Esophagus squamous epithelium (tissue), 5 donors: ENCODE results near the gene SLC25A2. TPM values are rescaled to one million over a fixed set of nuclear protein-coding genes. Genes with fewer than 3 reads are reported as not detected.
A peak's percentile ranks its signal among the peaks of the same experiment; 100 is the strongest.
"Not testable (repeated sequence)": the region's sequence is repeated elsewhere in the genome, so short reads cannot be mapped to it uniquely, and the experiment has no call there.

ENCODE experiments used
- DNase-seq: peaks from one replicate; lab custom pipeline; 2025; lab: John Stamatoyannopoulos, UW
- H3K27ac ChIP-seq, 4 donors: fragments of 200-600 bp; sonication (generic); one replicate each; pipeline ENCODE4 v1.5.1; 2016 to 2019; ENCODE audit warnings: mild to moderate bottlenecking in 1 of 4
- H3K27me3 ChIP-seq, 4 donors: fragments of 200-600 bp; sonication (generic); 1 replicate in 3 of 4; 2 replicates in 1 of 4; pipeline versions ENCODE4 v1.5.1 to v1.6.0; 2017 to 2021; ENCODE audit warnings: antibody characterized with exemption in 1 of 4
- H3K36me3 ChIP-seq, 3 donors: fragments of 200-600 bp; sonication (generic); one replicate each; pipeline ENCODE4 v1.5.1; 2016 to 2019
- H3K4me1 ChIP-seq, 3 donors: fragments of 200-600 bp; sonication (generic); one replicate each; pipeline ENCODE4 v1.5.1; 2017 to 2019
- H3K4me3 ChIP-seq, 4 donors: fragments of 200-600 bp; sonication (generic); 1 replicate in 3 of 4; 2 replicates in 1 of 4; pipeline ENCODE4 v1.5.1; 2016 to 2019; ENCODE audit warnings: mild to moderate bottlenecking in 2 of 4, moderate library complexity in 1 of 4
- H3K9me3 ChIP-seq, 3 donors: fragments of 200-600 bp; sonication (generic); one replicate each; pipeline ENCODE4 v1.5.1; 2016 to 2019
- POLR2A ChIP-seq, 4 donors: fragments of 450-650 bp; IDR thresholded peaks; one replicate each; pipeline ENCODE4 v1.6.1; 2017; ENCODE audit warnings: antibody characterized with exemption in 4 of 4, mild to moderate bottlenecking in 4 of 4, moderate library complexity in 3 of 4
- WGBS, 2 donors: methylation state at CpG; one replicate each; pipeline ENCODE4 v1.1.5; 2018; 5-methylcytosine and 5-hydroxymethylcytosine counted together
- intact Hi-C: fragments of 100-400 bp; cut with DNase I; formaldehyde crosslinking; loops from one replicate; pipeline ENCODE4 v1.15.0; 2022
- total RNA-seq, 4 donors: library from RNA; depleted of rRNA; stranded (reverse); fragments of >200 nt; gene quantifications; one replicate each; pipeline ENCODE4 v1.1.0, GENCODE V29; 2016
- TF ChIP-seq, protein P1 (sequence below), 6 experiments: fragments of 450-650 bp in 4 of 6; fragments of 200-600 bp in 2 of 6; sonication (generic) in 2 of 6; IDR thresholded peaks; one replicate each; pipeline ENCODE4 v1.5.1; 2016 to 2019; ENCODE audit warnings: antibody characterized with exemption in 6 of 6, mild to moderate bottlenecking in 4 of 6, moderate library complexity in 4 of 6
- donor health status: DM: yes; HTN: yes; CAD: no.

The SLC25A2 gene
- total RNA-seq, 4 donors from 2014 or later = 0.29 to 2.2 (median 0.87) TPM

DNA sequence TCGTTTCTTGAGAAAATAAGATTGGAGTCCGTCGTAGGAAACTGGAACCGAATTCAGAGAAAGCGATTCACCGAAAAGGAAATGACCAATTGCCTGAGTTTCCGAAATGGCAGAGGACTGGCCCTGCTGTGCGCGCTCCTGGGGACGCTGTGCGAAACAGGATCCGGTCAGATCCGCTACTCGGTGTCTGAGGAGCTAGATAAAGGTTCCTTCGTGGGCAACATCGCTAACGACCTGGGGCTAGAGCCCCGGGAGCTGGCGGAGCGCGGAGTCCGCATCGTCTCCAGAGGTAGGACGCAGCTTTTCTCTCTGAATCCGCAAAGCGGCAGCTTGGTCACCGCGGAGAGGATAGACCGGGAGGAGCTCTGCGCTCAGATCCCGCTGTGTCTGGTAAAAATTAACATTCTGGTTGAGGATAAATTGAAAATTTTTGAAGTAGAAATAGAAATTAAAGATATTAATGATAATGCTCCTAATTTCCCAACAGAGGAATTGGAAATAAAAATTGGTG, 40.2 kb upstream of the SLC25A2 start:
- peaks cover 0 to 63% (median 0%) of the 10 kb centered on the region in 4 donors for H3K27me3 ChIP-seq
- no peak overlapping the region for H3K27ac ChIP-seq
- peak overlapping the region in 2 of 4 donors; percentile 17 to 31 for H3K4me3 ChIP-seq
- H3K4me1 ChIP-seq = peaks cover 0 to 1% (median 0%) of the 10 kb centered on the region in 3 donors
- no peak for DNase-seq
- no peaks in the 10 kb centered on the region for H3K36me3 ChIP-seq
- H3K9me3 ChIP-seq = peaks cover 0 to 94% (median 55%) of the 10 kb centered on the region in 3 donors
- 35 to 48% methylated on average over 27 to 28 of the region's 31 CpGs for WGBS, 2 donors
- intact Hi-C loops = no loop called here
- TF ChIP-seq POLR2A (IDR thresholded peaks at IDR 0.05) = no peak
- TF ChIP-seq, protein P1, sequence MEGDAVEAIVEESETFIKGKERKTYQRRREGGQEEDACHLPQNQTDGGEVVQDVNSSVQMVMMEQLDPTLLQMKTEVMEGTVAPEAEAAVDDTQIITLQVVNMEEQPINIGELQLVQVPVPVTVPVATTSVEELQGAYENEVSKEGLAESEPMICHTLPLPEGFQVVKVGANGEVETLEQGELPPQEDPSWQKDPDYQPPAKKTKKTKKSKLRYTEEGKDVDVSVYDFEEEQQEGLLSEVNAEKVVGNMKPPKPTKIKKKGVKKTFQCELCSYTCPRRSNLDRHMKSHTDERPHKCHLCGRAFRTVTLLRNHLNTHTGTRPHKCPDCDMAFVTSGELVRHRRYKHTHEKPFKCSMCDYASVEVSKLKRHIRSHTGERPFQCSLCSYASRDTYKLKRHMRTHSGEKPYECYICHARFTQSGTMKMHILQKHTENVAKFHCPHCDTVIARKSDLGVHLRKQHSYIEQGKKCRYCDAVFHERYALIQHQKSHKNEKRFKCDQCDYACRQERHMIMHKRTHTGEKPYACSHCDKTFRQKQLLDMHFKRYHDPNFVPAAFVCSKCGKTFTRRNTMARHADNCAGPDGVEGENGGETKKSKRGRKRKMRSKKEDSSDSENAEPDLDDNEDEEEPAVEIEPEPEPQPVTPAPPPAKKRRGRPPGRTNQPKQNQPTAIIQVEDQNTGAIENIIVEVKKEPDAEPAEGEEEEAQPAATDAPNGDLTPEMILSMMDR (IDR thresholded peaks at IDR 0.05) = no peak

DNA sequence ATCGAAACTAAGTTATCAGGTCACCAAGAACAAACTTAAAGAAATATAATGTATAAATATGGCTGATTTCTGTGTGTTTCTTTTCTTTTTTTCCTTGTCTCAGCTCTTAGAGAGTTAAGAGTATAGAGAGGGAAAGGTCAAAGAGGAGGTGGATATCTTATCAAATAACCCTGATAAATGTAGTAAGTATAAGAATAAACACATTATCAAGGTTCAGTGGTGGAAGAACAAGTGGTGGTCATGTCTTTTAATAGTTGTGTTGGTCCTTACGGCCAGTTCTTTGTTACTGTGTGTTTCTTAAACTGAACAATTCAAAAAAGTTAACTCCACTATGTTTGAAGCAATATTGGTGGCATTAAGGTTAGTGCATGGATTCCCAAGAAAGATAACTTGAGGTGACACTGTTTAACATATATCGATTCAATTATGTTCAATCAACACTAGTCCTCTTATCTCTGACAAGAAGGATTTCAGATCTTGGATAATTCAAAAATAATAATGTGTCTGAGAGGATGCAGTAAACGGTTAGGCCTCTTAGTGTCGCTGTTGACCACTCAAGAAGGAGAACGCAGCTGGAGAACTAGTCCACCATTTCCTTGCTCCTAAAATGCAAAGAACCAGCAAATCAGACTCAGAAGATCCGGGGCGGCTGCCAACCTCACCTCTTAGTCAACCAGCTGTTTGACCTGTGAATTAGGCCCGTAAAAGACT, 39.5 kb upstream of the SLC25A2 start, which contains the start of gene PCDHGA3:
TSS of gene PCDHGA3 (plus strand) at position 588 of the 711 bp plus-strand sequence. CDS start 205 bp downstream, outside the sequence.
- Histone ChIP-seq H3K4me1 (peaks cover 0 to 7% (median 0%) of the 10 kb centered on the region in 3 donors), H3K4me3 (peak within 1 kb of the TSS in 2 of 4 donors; percentile 17 to 31), H3K27me3 (peaks cover 0 to 63% (median 0%) of the 10 kb centered on the region in 4 donors), H3K27ac (no peak within 1 kb of the TSS), H3K9me3 (peaks cover 0 to 94% (median 59%) of the 10 kb centered on the region in 3 donors), H3K36me3 (no peaks in the 10 kb centered on the region)
- intact Hi-C loops = no loop called here
- WGBS, 2 donors = 31 to 33% methylated on average over 9 of the region's 9 CpGs
- TF ChIP-seq, protein P1 (IDR thresholded peaks at IDR 0.05) = peak in 2 of 6 experiments; percentile 13 to 23
- no peak for TF ChIP-seq POLR2A (IDR thresholded peaks at IDR 0.05)
- no peak for DNase-seq

DNA sequence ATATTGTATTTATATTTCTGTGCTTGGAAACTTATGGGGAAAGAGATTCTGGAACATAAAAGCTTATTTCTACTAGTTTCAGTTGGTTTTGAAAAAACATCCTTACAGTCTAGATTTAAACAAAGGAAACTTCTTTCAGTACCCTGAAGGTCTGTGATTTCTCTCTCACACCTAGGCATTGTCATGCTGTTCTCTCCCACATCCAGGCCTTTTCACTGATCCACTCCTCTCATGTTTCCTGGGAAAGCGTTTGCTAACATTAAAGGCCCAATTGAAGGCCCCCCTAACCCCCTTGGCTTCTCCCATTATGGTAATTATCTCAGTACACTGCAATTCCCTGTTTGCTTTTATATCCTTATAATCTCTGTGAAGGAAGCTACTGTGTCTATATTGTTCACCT, 38.9 kb upstream of the SLC25A2 start:
- peaks cover 0 to 68% (median 0%) of the 10 kb centered on the region in 4 donors for H3K27me3 ChIP-seq
- H3K4me3 ChIP-seq = no peak overlapping the region
- TF ChIP-seq, protein P1 (IDR thresholded peaks at IDR 0.05) = no peak
- TF ChIP-seq POLR2A (IDR thresholded peaks at IDR 0.05) = no peak
- peaks cover 0 to 94% (median 64%) of the 10 kb centered on the region in 3 donors for H3K9me3 ChIP-seq
- DNase-seq = no peak
- no peak overlapping the region for H3K27ac ChIP-seq
- H3K36me3 ChIP-seq = no peaks in the 10 kb centered on the region
- intact Hi-C loops = no loop called here
- H3K4me1 ChIP-seq = peaks cover 0 to 7% (median 0%) of the 10 kb centered on the region in 3 donors
- WGBS, 2 donors = 20 to 50% methylated on average over 1 of the region's 1 CpG

DNA sequence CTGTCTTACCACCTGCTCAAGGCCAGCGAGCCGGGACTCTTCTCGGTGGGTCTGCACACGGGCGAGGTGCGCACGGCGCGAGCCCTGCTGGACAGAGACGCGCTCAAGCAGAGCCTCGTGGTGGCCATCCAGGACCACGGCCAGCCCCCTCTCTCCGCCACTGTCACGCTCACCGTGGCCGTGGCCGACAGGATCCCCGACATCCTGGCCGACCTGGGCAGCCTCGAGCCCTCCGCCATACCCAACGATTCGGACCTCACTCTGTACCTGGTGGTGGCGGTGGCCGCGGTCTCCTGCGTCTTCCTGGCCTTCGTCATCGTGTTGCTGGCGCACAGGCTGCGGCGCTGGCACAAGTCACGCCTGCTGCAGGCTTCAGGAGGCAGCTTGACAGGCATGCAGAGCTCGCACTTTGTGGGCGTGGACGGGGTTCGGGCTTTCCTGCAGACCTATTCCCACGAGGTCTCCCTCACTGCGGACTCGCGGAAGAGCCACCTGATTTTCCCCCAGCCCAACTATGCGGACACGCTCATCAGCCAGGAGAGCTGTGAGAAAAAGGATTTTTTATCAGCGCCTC, 37.0 kb upstream of the SLC25A2 start:
- H3K4me1 ChIP-seq, H3K36me3 ChIP-seq, H3K27ac ChIP-seq, DNase-seq, H3K4me3 ChIP-seq, intact Hi-C loops: not testable (repeated sequence)
- H3K9me3 ChIP-seq = peaks cover 0 to 79% (median 55%) of the 10 kb centered on the region in 3 donors
- WGBS, 2 donors = 85 to 87% methylated on average over 7 to 13 of the region's 45 CpGs
- peaks cover 0 to 64% (median 0%) of the 10 kb centered on the region in 4 donors for H3K27me3 ChIP-seq

DNA sequence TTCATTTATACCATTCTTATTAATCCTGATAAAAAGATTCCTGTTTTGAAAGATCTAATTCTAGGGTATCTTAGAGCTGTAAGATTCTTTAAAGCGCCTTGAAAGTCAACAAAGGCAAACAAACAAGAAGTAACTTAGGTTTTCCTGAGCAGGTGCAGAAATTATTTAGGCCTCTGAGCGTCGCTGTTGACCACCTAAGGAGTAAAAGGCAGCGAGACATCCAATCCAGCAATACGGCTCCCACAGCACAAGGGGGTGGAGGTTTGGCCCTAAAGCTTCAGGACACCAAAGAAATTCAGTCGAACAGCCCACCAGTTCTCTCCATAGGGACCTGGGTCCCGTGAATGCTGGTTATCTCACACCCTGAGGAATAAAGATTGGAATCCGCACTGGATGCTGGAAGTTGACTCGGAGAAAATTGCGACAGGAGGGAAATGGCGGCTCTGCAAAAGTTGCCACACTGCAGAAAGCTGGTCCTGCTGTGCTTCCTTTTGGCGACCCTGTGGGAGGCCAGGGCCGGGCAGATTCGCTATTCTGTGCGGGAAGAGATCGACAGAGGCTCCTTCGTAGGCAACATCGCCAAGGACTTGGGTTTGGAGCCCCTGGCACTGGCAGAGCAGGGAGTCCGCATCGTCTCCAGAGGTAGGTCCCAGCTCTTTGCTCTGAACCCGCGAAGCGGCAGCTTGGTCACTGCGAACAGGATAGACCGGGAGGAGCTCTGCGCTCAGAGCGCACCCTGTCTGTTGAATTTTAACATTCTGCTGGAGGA, 34.9 kb upstream of the SLC25A2 start, which contains the start of gene PCDHGA2:
TSS of gene PCDHGA2 (plus strand) at position 223 of the 769 bp plus-strand sequence.
- Histone ChIP-seq H3K27me3 (peaks cover 0 to 63% (median 0%) of the 10 kb centered on the region in 4 donors), H3K36me3 (no peaks in the 10 kb centered on the region), H3K27ac (no peak within 1 kb of the TSS), H3K4me1 (peaks cover 0 to 7% (median 0%) of the 10 kb centered on the region in 3 donors), H3K4me3 (peak within 1 kb of the TSS in 3 of 4 donors; percentile 22 to 46 (median 34)), H3K9me3 (peaks cover 0 to 70% (median 47%) of the 10 kb centered on the region in 3 donors)
- 27 to 28% methylated on average over 18 to 24 of the region's 27 CpGs for WGBS, 2 donors
- intact Hi-C loops = no loop called here
- TF ChIP-seq, protein P1 (IDR thresholded peaks at IDR 0.05) = peak in 4 of 6 experiments; percentile 10 to 40 (median 18)
- TF ChIP-seq POLR2A (IDR thresholded peaks at IDR 0.05) = no peak
- no peak for DNase-seq

DNA sequence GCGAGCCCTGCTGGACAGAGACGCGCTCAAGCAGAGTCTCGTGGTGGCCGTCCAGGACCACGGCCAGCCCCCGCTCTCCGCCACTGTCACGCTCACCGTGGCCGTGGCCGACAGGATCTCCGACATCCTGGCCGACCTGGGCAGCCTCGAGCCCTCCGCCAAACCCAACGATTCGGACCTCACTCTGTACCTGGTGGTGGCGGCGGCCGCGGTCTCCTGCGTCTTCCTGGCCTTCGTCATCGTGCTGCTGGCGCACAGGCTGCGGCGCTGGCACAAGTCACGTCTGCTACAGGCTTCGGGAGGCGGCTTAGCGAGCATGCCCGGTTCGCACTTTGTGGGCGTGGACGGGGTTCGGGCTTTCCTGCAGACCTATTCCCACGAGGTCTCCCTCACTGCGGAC, 28.7 kb upstream of the SLC25A2 start:
- Histone ChIP-seq H3K27me3 (peaks cover 0 to 86% (median 0%) of the 10 kb centered on the region in 4 donors), H3K9me3 (peaks cover 0 to 71% (median 38%) of the 10 kb centered on the region in 3 donors)
- H3K27ac ChIP-seq, DNase-seq, H3K36me3 ChIP-seq, intact Hi-C loops, H3K4me1 ChIP-seq, H3K4me3 ChIP-seq: not testable (repeated sequence)
- 50 to 55% methylated on average over 2 to 15 of the region's 39 CpGs for WGBS, 2 donors
